DOHH2 (cell line): ENCODE measurements around the gene IRF4.

Experiments
- H3F3A ChIP-seq: fragments of 200-600 bp; sonication (generic), shearing (Covaris generic); 2 replicates; pipeline ENCODE4 v1.6.0; 2016; ENCODE audit warnings: antibody characterized with exemption, mild to moderate bottlenecking; ENCODE audit not compliant: control insufficient read depth, insufficient read depth
- H3K27ac ChIP-seq: fragments of 200-600 bp; sonication (generic); 2 replicates; pipeline ENCODE4 v1.5.1; 2014; ENCODE audit warnings: low read depth, mild to moderate bottlenecking, low read length, moderate library complexity
- H3K27me3 ChIP-seq: fragments of 200-600 bp; sonication (generic); 2 replicates; pipeline ENCODE4 v1.6.1; 2014; ENCODE audit warnings: mild to moderate bottlenecking, low read length, mixed read lengths; ENCODE audit not compliant: control insufficient read depth
- H3K36me3 ChIP-seq: fragments of 200-600 bp; sonication (generic); 2 replicates; pipeline ENCODE4 v1.6.1; 2014; ENCODE audit warnings: mild to moderate bottlenecking, low read length, moderate library complexity, mixed read lengths; ENCODE audit not compliant: control insufficient read depth
- H3K4me1 ChIP-seq: fragments of 200-600 bp; sonication (generic); 2 replicates; pipeline ENCODE4 v1.6.1; 2014; ENCODE audit warnings: mild to moderate bottlenecking, low read length, mixed read lengths; ENCODE audit not compliant: control insufficient read depth
- H3K4me2 ChIP-seq: fragments of 200-600 bp; sonication (generic); 2 replicates; pipeline ENCODE4 v1.6.0; 2014; ENCODE audit warnings: mild to moderate bottlenecking, low read length, moderate library complexity
- H3K4me3 ChIP-seq: fragments of 200-600 bp; sonication (generic); 2 replicates; pipeline ENCODE4 v1.5.1; 2014; ENCODE audit warnings: mild to moderate bottlenecking, low read length, mixed read lengths
- H3K79me2 ChIP-seq: fragments of 200-600 bp; sonication (generic); 2 replicates; pipeline ENCODE4 v1.6.1; 2014; ENCODE audit warnings: mild to moderate bottlenecking, low read length, mixed read lengths; ENCODE audit not compliant: control insufficient read depth
- H3K9me2 ChIP-seq: fragments of 200-600 bp; sonication (generic); replicated peaks from 2 replicates; pipeline ENCODE4 v1.6.1; 2014; ENCODE audit warnings: mild to moderate bottlenecking, low read length, mixed read lengths; ENCODE audit not compliant: control insufficient read depth
- H3K9me3 ChIP-seq: fragments of 200-600 bp; sonication (generic); 2 replicates; pipeline ENCODE4 v1.6.1; 2014; ENCODE audit warnings: antibody characterized with exemption, low read length, mixed read lengths; ENCODE audit not compliant: control insufficient read depth, insufficient read depth
- H4K20me1 ChIP-seq: fragments of 200-600 bp; sonication (generic); 2 replicates; pipeline ENCODE4 v1.6.0; 2014; ENCODE audit warnings: low read depth, mild to moderate bottlenecking, antibody characterized with exemption, low read length, moderate library complexity; ENCODE audit not compliant: control insufficient read depth, insufficient read depth
- CTCF ChIP-seq: fragments of 200-600 bp; sonication (generic); IDR thresholded peaks from one replicate; pipeline ENCODE4 v1.5.1; 2014; ENCODE audit warnings: antibody characterized with exemption, mild to moderate bottlenecking, low read depth, low read length; ENCODE audit not compliant: poor library complexity, severe bottlenecking
- EZH2phosphoT487 ChIP-seq: fragments of 200-600 bp; sonication (generic); IDR thresholded peaks from 2 replicates; pipeline ENCODE4 v1.6.1; 2017; ENCODE audit warnings: borderline replicate concordance, mild to moderate bottlenecking, antibody characterized with exemption, low read length, moderate library complexity, mixed read lengths

Gene IRF4

GRCh38 chr6:421211-421610 is 29.7 kb downstream of the IRF4 start:
- no peaks in the 10 kb centered on the region for H3K36me3 ChIP-seq
- no peak overlapping the region for H3K4me3 ChIP-seq
- no peak overlapping the region for H3K27ac ChIP-seq

GRCh38 chr6:422433-423054 is 31.0 kb downstream of the IRF4 start:
- Histone ChIP-seq H3K79me2 (no peaks in the 10 kb centered on the region), H3K4me2 (no peak overlapping the region), H3K27ac (no peak overlapping the region), H3K4me3 (no peak overlapping the region), H3K9me3 (no peaks in the 10 kb centered on the region), H3K9me2 (no peaks in the 10 kb centered on the region), H3K27me3 (no peaks in the 10 kb centered on the region), H3K36me3 (no peaks in the 10 kb centered on the region), H3F3A (no peaks in the 10 kb centered on the region), H4K20me1 (no peaks in the 10 kb centered on the region), H3K4me1 (no peaks in the 10 kb centered on the region)
- TF ChIP-seq EZH2phosphoT487 (no peak), CTCF (no peak)

More at GRCh38 chr6:421211-421610, 29.7 kb downstream of the IRF4 start:
- TF ChIP-seq CTCF (no peak), EZH2phosphoT487 (no peak)
- H3K9me3 ChIP-seq: no peaks in the 10 kb centered on the region
- H3K27me3 ChIP-seq: no peaks in the 10 kb centered on the region
- no peak overlapping the region for H3K4me2 ChIP-seq
- no peaks in the 10 kb centered on the region for H3K9me2 ChIP-seq
- H3K4me1 ChIP-seq: no peaks in the 10 kb centered on the region
- H3K79me2 ChIP-seq: no peaks in the 10 kb centered on the region
- no peaks in the 10 kb centered on the region for H3F3A ChIP-seq
- H4K20me1 ChIP-seq: no peaks in the 10 kb centered on the region

GRCh38 chr6:423055-423798 is 31.7 kb downstream of the IRF4 start:
- no peaks in the 10 kb centered on the region for H3F3A ChIP-seq
- no peak overlapping the region for H3K4me2 ChIP-seq
- H3K9me3 ChIP-seq: no peaks in the 10 kb centered on the region
- H3K27ac ChIP-seq: no peak overlapping the region
- peaks cover under 1% of the 10 kb centered on the region; the same call in 1 of the 2 replicates for H3K27me3 ChIP-seq
- no peak overlapping the region for H3K4me3 ChIP-seq
- TF ChIP-seq EZH2phosphoT487 (no peak), CTCF (no peak)
- H4K20me1 ChIP-seq: no peaks in the 10 kb centered on the region
- H3K4me1 ChIP-seq: no peaks in the 10 kb centered on the region
- H3K9me2 ChIP-seq: no peaks in the 10 kb centered on the region
- H3K36me3 ChIP-seq: no peaks in the 10 kb centered on the region
- H3K79me2 ChIP-seq: no peaks in the 10 kb centered on the region
